SK-N-SH (cell line): ENCODE measurements around the gene PARVA. TPM values are rescaled to one million over a fixed set of nuclear protein-coding genes. Genes with fewer than 3 reads are reported as not detected.

ENCODE experiments used
- CTCF ChIA-PET: fragments of 300-600, 350-600 bp; formaldehyde crosslinking; extraction: SDS; loops from one replicate; lab custom pipeline; 2021; lab: Yijun Ruan, JAX
- POLR2A ChIA-PET: fragments of 350-600 bp; sonication (Branson Sonifier 250); formaldehyde crosslinking; extraction: SDS; loops from one replicate; lab custom pipeline; 2020; ENCODE audit warnings: antibody characterized with exemption, inconsistent platforms; lab: Yijun Ruan, JAX
- DNase-seq: peaks from one replicate; pipeline ENCODE4 v3.0.0; 2012
- H2AFZ ChIP-seq: fragments of 200-600 bp; sonication (generic); 2 replicates; pipeline ENCODE4 v1.8.1; 2016; ENCODE audit warnings: antibody characterized with exemption, mild to moderate bottlenecking, low read depth
- H3F3A ChIP-seq: fragments of 200-600 bp; sonication (generic); replicated peaks from 2 replicates; pipeline ENCODE3; 2016; ENCODE audit warnings: antibody characterized with exemption, mild to moderate bottlenecking; ENCODE audit not compliant: insufficient read depth
- H3K27ac ChIP-seq, 2 experiments: fragments of 200-500 bp in 1 of 2; fragments of 200-600 bp in 1 of 2; sonication (Bioruptor generic) in 1 of 2; sonication (generic), shearing (Covaris generic) in 1 of 2; 2 replicates each; pipeline versions ENCODE4 v1.5.1 to v1.6.1; 2014 to 2016; ENCODE audit warnings: low read depth in 2 of 2, inconsistent platforms in 1 of 2, low read length in 1 of 2, mild to moderate bottlenecking in 1 of 2, mixed read lengths in 1 of 2
- H3K27me3 ChIP-seq: fragments of 200-600 bp; sonication (generic), shearing (Covaris generic); 2 replicates; pipeline ENCODE4 v1.6.1; 2016; ENCODE audit warnings: mixed run types; ENCODE audit not compliant: insufficient read depth
- H3K36me3 ChIP-seq, 2 experiments: fragments of 200-500 bp in 1 of 2; fragments of 200-600 bp in 1 of 2; sonication (Bioruptor generic) in 1 of 2; sonication (generic) in 1 of 2; replicated peaks in 1 of 2; 2 replicates each; pipeline versions ENCODE3 to v1.5.1; 2014 to 2016; ENCODE audit warnings: low read length in 1 of 2, mild to moderate bottlenecking in 1 of 2; ENCODE audit not compliant: insufficient read depth in 2 of 2, control insufficient read depth in 1 of 2
- H3K4me1 ChIP-seq, 2 experiments: fragments of 200-500 bp in 1 of 2; fragments of 200-600 bp in 1 of 2; sonication (Bioruptor generic) in 1 of 2; sonication (generic), shearing (Covaris generic) in 1 of 2; 2 replicates each; pipeline versions ENCODE4 v1.5.1 to v1.6.1; 2014 to 2016; ENCODE audit warnings: low read depth in 1 of 2, low read length in 1 of 2, mixed run types in 1 of 2; ENCODE audit not compliant: insufficient read depth in 2 of 2, control insufficient read depth in 1 of 2
- H3K4me2 ChIP-seq: fragments of 200-600 bp; sonication (generic), shearing (Covaris generic); 2 replicates; pipeline ENCODE4 v1.6.1; 2017; ENCODE audit warnings: mixed run types
- H3K4me3 ChIP-seq, 2 experiments: fragments of 200-500 bp in 1 of 2; fragments of 200-600 bp in 1 of 2; sonication (Bioruptor generic) in 1 of 2; sonication (generic), shearing (Covaris generic) in 1 of 2; 2 replicates each; pipeline versions ENCODE4 v1.5.1 to v1.8.1; 2014 to 2016; ENCODE audit warnings: low read depth in 2 of 2, inconsistent platforms in 1 of 2, low read length in 1 of 2, mild to moderate bottlenecking in 1 of 2, mixed read lengths in 1 of 2, moderate library complexity in 1 of 2
- H3K79me2 ChIP-seq: fragments of 200-600 bp; sonication (generic); 2 replicates; pipeline ENCODE4 v1.8.1; 2017; ENCODE audit warnings: mild to moderate bottlenecking; ENCODE audit not compliant: insufficient read depth
- H3K9ac ChIP-seq: fragments of 200-600 bp; sonication (generic); 2 replicates; pipeline ENCODE4 v1.6.1; 2017; ENCODE audit warnings: mixed run types
- H3K9me2 ChIP-seq: fragments of 200-600 bp; sonication (generic); 2 replicates; pipeline ENCODE4 v1.6.1; 2017; ENCODE audit warnings: mixed run types
- H3K9me3 ChIP-seq: fragments of 200-600 bp; sonication (generic); 2 replicates; pipeline ENCODE4 v1.6.1; 2017; ENCODE audit warnings: mixed run types, mild to moderate bottlenecking, moderate library complexity
- H4K20me1 ChIP-seq: fragments of 200-600 bp; sonication (generic); 2 replicates; pipeline ENCODE4 v1.6.1; 2017; ENCODE audit warnings: mild to moderate bottlenecking, mixed run types; ENCODE audit not compliant: insufficient read depth
- CTCF ChIP-seq: fragments of 200-600 bp; sonication (generic); IDR thresholded peaks from 2 replicates; pipeline ENCODE4 v1.6.1; 2017; ENCODE audit warnings: antibody characterized with exemption, mild to moderate bottlenecking, moderate library complexity
- FOXM1 ChIP-seq: IDR thresholded peaks from 2 replicates; pipeline ENCODE4 v1.4.0; 2012; ENCODE audit warnings: low read depth, mild to moderate bottlenecking
- GABPA ChIP-seq: IDR thresholded peaks from 2 replicates; pipeline ENCODE4 v1.4.0; 2012; ENCODE audit warnings: low read depth, mild to moderate bottlenecking
- MXI1 ChIP-seq: IDR thresholded peaks from 2 replicates; pipeline ENCODE4 v1.6.1; 2012; ENCODE audit warnings: mild to moderate bottlenecking, low read depth, low read length, improper control_type of control experiment
- RAD21 ChIP-seq: IDR thresholded peaks from 2 replicates; pipeline ENCODE4 v1.6.1; 2012; ENCODE audit warnings: mild to moderate bottlenecking, low read length
- RFX5 ChIP-seq: IDR thresholded peaks from 2 replicates; pipeline ENCODE4 v1.6.1; 2012; ENCODE audit warnings: mild to moderate bottlenecking, improper control_type of control experiment, low read length
- RXRA ChIP-seq: IDR thresholded peaks from 2 replicates; pipeline ENCODE4 v1.4.0; 2012; ENCODE audit warnings: low read depth, mild to moderate bottlenecking, borderline replicate concordance
- SMC3 ChIP-seq: IDR thresholded peaks from 2 replicates; pipeline ENCODE4 v1.6.1; 2012; ENCODE audit warnings: low read depth, low read length, improper control_type of control experiment
- TAF1 ChIP-seq: IDR thresholded peaks from 2 replicates; pipeline ENCODE4 v1.6.1; 2012; ENCODE audit warnings: low read depth, mild to moderate bottlenecking, low read length, moderate library complexity, borderline replicate concordance
- WGBS: methylation state at CpG from one replicate; pipeline ENCODE4 v1.1.6; 2017; ENCODE audit warnings: low lambda C conversion rate; 5-methylcytosine and 5-hydroxymethylcytosine counted together
- polyA plus RNA-seq, 3 experiments: library from polyadenylated mRNA; depleted of rRNA; stranded (reverse); fragments of >200 nt; gene quantifications; 2 replicates each; pipeline ENCODE4 v1.2.3, GENCODE V29; 2012

Gene PARVA
- polyA plus RNA-seq, 1 of the 3 experiments (the other 2 are of a cell fraction), result 27.6 TPM

GRCh38 chr11:12409621-12410005, 32.2 kb downstream of the PARVA start:
- no peaks in the 10 kb centered on the region for H3K9me2 ChIP-seq
- H3K4me1 ChIP-seq, result peaks cover 29 to 35% of the 10 kb centered on the region in 2 experiments
- H3K79me2 ChIP-seq, result peaks cover 88% of the 10 kb centered on the region
- H4K20me1 ChIP-seq, result no peaks in the 10 kb centered on the region
- POLR2A ChIA-PET, result no interaction called here
- peaks cover 0 to 4% of the 10 kb centered on the region in 2 experiments for H3K36me3 ChIP-seq
- H2AFZ ChIP-seq, result no peak overlapping the region
- no peaks in the 10 kb centered on the region for H3K27me3 ChIP-seq
- H3K27ac ChIP-seq, result peak overlapping the region in 1 of 2 experiments; percentile 99; a peak in 2 of 4 replicates
- H3K9ac ChIP-seq, result no peak overlapping the region
- no peak overlapping the region for H3K4me3 ChIP-seq
- H3K9me3 ChIP-seq, result no peaks in the 10 kb centered on the region
- 0 out of 2 replicates have a peak overlapping the region, but pooled peaks have one; percentile 18 for H3K4me2 ChIP-seq
- CTCF ChIA-PET, result interaction anchor here (0.9 to 3.5 kb wide), 5 partner anchors 11 to 481 kb away, joined by 3 to 41 read pairs (median 3); no protein-coding TSS in a partner anchor
- 76% methylated on average over 3 of the region's 3 CpGs for WGBS
- peaks cover 25% of the 10 kb centered on the region for H3F3A ChIP-seq
- TF ChIP-seq FOXM1 (no peak), TAF1 (no peak), RXRA (no peak)
- no peak for DNase-seq

- H3K4me2 ChIP-seq, result 0 out of 2 replicates have a peak overlapping the region, but pooled peaks have one; percentile 18
- WGBS, result 63% methylated on average over 8 of the region's 10 CpGs
- DNase-seq, result peak; percentile 30
- no peaks in the 10 kb centered on the region for H3K27me3 ChIP-seq
- no peak overlapping the region for H3K9ac ChIP-seq
- peaks cover 34 to 35% of the 10 kb centered on the region in 2 experiments for H3K4me1 ChIP-seq
- no peaks in the 10 kb centered on the region for H4K20me1 ChIP-seq
- H3K9me3 ChIP-seq, result no peaks in the 10 kb centered on the region
- POLR2A ChIA-PET, result no interaction called here
- H3K79me2 ChIP-seq, result peaks cover 88% of the 10 kb centered on the region
- no peak overlapping the region for H2AFZ ChIP-seq
- no peaks in the 10 kb centered on the region for H3K9me2 ChIP-seq
- H3K36me3 ChIP-seq, result peaks cover 0 to 4% of the 10 kb centered on the region in 2 experiments
- CTCF ChIA-PET, result interaction anchor here (0.9 to 3.5 kb wide), 15 partner anchors 8 to 554 kb away, joined by 3 to 41 read pairs (median 4); no protein-coding TSS in a partner anchor
- H3K4me3 ChIP-seq, result no peak overlapping the region
- H3K27ac ChIP-seq, result peak overlapping the region; percentile 47 to 99
- peaks cover 25% of the 10 kb centered on the region for H3F3A ChIP-seq
- TF ChIP-seq SMC3 (peak; percentile 35; the same call in 1 of the 2 replicates), CTCF (peak; percentile 45), GABPA (no peak), MXI1 (no peak), RFX5 (no peak), RAD21 (peak; percentile 63)
These were observed 32.8 kb downstream of the PARVA start for GRCh38 chr11:12410006-12410728.
